Testis (tissue), 3 donors: ENCODE results near the gene ACER3. TPM values are rescaled to one million over a fixed set of nuclear protein-coding genes. Genes with fewer than 3 reads are reported as not detected.
"Not testable (repeated sequence)": the region's sequence is repeated elsewhere in the genome, so short reads cannot be mapped to it uniquely, and the experiment has no call there.

ENCODE experiments used
- DNase-seq: peaks from one replicate; pipeline ENCODE4 v3.0.0-alpha.2; 2019
- H3K27ac ChIP-seq, 2 donors: fragments of 200-600 bp; sonication (generic); one replicate each; pipeline ENCODE4 v1.5.1; 2019
- H3K27me3 ChIP-seq: fragments of 200-600 bp; sonication (generic); one replicate; pipeline ENCODE4 v1.5.1; 2019
- H3K36me3 ChIP-seq: fragments of 200-600 bp; sonication (generic); one replicate; pipeline ENCODE4 v1.5.1; 2017; ENCODE audit warnings: low read depth; ENCODE audit errors: missing control alignments
- H3K4me1 ChIP-seq: fragments of 200-600 bp; sonication (generic); one replicate; pipeline ENCODE4 v1.5.1; 2019
- H3K4me3 ChIP-seq, 2 donors: fragments of 200-600 bp; sonication (generic); one replicate each; pipeline ENCODE4 v1.5.1; 2017 to 2019
- H3K9me3 ChIP-seq: fragments of 200-600 bp; sonication (generic); one replicate; pipeline ENCODE4 v1.5.1; 2017
- POLR2A ChIP-seq: fragments of 450-650 bp; IDR thresholded peaks from one replicate; pipeline ENCODE4 v1.6.1; 2017; ENCODE audit warnings: antibody characterized with exemption, mild to moderate bottlenecking, moderate library complexity
- whole genome bisulfite sequencing, 2 donors: methylation state at CpG; one replicate each; pipeline ENCODE4 v1.1.5; 2018; 5-methylcytosine and 5-hydroxymethylcytosine counted together
- intact Hi-C: fragments of 100-400 bp; cut with DNase I; formaldehyde crosslinking; loops from one replicate; pipeline ENCODE4 v1.15.1; 2023; ENCODE audit warnings: low total_unique reads
- polyA plus RNA-seq: library from polyadenylated mRNA; stranded (reverse); fragments of 350-450 nt; fragmentation: Illumina TruSeq; extraction: RNeasy Lipid Tissue Mini Kit (QIAGEN cat#74804); gene quantifications from one replicate; pipeline ENCODE4 v1.2.3, GENCODE V29; 2014; ENCODE audit warnings: low read depth, low replicate concordance; ENCODE audit not compliant: insufficient read depth
- total RNA-seq, 2 donors: library from RNA; depleted of rRNA; stranded (reverse); fragments of >200 nt; gene quantifications; one replicate each; pipeline ENCODE4 v1.2.3, GENCODE V29; 2016
- TF ChIP-seq, protein P1 (sequence below), 3 experiments: fragments of 450-650 bp in 2 of 3; fragments of 200-600 bp in 1 of 3; sonication (generic) in 1 of 3; IDR thresholded peaks; one replicate each; pipeline ENCODE4 v1.5.1; 2016 to 2019; ENCODE audit warnings: antibody characterized with exemption in 3 of 3, mild to moderate bottlenecking in 2 of 3, moderate library complexity in 1 of 3

The ACER3 gene
- total and polyA plus RNA-seq, 3 donors from 2014 or later, result 14.6 to 34.8 (median 23.7) TPM

DNA sequence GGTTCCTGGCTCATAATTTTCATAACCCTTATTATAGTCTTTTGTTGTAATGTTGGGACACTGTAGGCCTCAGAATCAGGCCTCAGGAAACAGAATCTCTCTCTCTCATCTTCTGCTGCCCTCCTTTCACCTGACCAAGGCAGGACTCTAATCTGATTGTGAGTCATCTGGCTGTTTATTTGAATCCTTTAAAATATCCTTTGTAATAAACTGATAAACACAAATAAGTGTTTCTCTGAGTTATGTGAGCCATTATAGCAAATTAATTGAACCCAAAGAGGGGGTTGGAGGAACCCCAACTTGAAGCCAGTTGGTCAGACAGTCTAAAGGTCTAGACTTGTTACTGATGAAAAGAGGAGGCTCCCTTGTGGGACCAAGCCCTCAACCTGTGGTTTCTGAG lies 30.6 kb downstream of the ACER3 start:
- H3K36me3 ChIP-seq, result no peaks in the 10 kb centered on the region
- H3K27ac ChIP-seq, result no peak overlapping the region
- H3K27me3 ChIP-seq, result no peaks in the 10 kb centered on the region
- intact Hi-C loops, result no loop called here
- no peak overlapping the region for H3K4me3 ChIP-seq
- H3K4me1 ChIP-seq, result peaks cover 4% of the 10 kb centered on the region
- TF ChIP-seq POLR2A, result no peak
- TF ChIP-seq, protein P1, sequence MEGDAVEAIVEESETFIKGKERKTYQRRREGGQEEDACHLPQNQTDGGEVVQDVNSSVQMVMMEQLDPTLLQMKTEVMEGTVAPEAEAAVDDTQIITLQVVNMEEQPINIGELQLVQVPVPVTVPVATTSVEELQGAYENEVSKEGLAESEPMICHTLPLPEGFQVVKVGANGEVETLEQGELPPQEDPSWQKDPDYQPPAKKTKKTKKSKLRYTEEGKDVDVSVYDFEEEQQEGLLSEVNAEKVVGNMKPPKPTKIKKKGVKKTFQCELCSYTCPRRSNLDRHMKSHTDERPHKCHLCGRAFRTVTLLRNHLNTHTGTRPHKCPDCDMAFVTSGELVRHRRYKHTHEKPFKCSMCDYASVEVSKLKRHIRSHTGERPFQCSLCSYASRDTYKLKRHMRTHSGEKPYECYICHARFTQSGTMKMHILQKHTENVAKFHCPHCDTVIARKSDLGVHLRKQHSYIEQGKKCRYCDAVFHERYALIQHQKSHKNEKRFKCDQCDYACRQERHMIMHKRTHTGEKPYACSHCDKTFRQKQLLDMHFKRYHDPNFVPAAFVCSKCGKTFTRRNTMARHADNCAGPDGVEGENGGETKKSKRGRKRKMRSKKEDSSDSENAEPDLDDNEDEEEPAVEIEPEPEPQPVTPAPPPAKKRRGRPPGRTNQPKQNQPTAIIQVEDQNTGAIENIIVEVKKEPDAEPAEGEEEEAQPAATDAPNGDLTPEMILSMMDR (IDR thresholded peaks at IDR 0.05), result no peak
- no peaks in the 10 kb centered on the region for H3K9me3 ChIP-seq
- DNase-seq, result no peak

DNA sequence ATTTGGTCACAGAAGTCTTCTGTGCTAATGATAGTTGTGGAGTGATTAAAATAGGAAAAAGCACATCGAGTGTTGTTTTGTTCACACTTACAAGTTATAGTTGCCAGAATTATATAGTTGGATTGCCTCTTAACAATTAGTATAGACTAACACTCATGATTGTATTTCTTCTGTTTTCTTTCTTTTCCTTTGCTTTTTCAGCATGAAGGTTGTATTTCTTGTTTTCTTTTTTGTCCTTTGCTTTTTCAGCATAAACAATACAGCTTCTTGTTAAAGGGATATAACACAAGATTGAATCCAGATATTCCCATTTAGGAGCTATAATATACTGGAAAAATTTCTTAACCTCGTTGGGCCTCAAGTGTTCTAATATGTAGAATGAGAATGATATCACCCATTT lies 31.1 kb downstream of the ACER3 start:
- TF ChIP-seq POLR2A, result no peak
- TF ChIP-seq, protein P1 (IDR thresholded peaks at IDR 0.05), result no peak
- H3K9me3 ChIP-seq, result no peaks in the 10 kb centered on the region
- H3K36me3 ChIP-seq, result no peaks in the 10 kb centered on the region
- no peak for DNase-seq
- H3K27me3 ChIP-seq, result no peaks in the 10 kb centered on the region
- WGBS, 2 donors, result 60 to 62% methylated on average over 2 of the region's 2 CpGs
- H3K27ac ChIP-seq, result no peak overlapping the region
- intact Hi-C loops, result no loop called here
- peaks cover 4% of the 10 kb centered on the region for H3K4me1 ChIP-seq
- no peak overlapping the region for H3K4me3 ChIP-seq

DNA sequence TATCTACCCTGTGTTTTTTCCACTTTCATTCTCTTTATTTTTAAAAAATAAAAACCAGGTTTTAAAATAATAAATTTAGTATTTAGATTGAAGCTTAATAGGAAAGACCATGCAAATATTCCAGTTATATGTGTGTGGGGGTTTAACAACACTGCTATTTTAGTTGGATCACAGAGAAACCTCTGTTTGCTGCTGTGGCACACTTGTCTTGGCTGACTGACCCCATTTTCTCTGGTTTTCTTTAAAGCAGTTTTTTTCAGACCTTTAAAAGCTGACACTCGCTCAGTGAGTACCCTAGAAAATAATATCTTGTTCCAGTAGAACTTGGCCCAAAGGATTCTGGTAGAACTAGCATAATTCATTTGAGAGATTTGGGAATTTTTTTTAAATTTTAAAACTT lies 31.6 kb downstream of the ACER3 start:
- no peaks in the 10 kb centered on the region for H3K9me3 ChIP-seq
- no peak for DNase-seq
- H3K36me3 ChIP-seq, result no peaks in the 10 kb centered on the region
- TF ChIP-seq POLR2A, result no peak
- TF ChIP-seq, protein P1 (IDR thresholded peaks at IDR 0.05), result no peak
- intact Hi-C loops, result no loop called here
- no peak overlapping the region for H3K27ac ChIP-seq
- H3K27me3 ChIP-seq, result no peaks in the 10 kb centered on the region
- peaks cover 4% of the 10 kb centered on the region for H3K4me1 ChIP-seq
- WGBS, 2 donors, result 36 to 41% methylated on average over 1 of the region's 1 CpG
- no peak overlapping the region for H3K4me3 ChIP-seq

DNA sequence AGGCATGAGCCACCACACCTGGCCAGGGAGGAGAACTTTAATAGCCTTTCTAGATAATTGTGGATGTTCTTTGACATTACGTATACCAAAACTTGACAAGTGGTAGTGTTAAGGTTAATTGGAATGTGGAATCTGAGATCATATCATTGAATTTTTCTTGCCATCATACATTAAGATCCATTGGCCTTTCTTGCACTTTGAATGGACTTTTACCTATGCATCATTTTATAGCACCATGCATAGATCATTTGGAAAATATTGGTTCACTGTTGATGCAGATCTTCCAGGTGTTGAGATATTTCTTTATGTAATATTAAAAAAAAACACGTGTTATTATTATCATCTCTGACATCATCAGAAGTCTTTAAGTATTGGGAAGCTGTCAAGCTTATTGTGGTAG lies 36.5 kb downstream of the ACER3 start:
- Histone ChIP-seq H3K27ac (no peak overlapping the region), H3K27me3 (no peaks in the 10 kb centered on the region), H3K4me1 (no peaks in the 10 kb centered on the region), H3K9me3 (no peaks in the 10 kb centered on the region), H3K36me3 (no peaks in the 10 kb centered on the region), H3K4me3 (no peak overlapping the region)
- intact Hi-C loops, result no loop called here
- no peak for DNase-seq
- TF ChIP-seq, protein P1 (IDR thresholded peaks at IDR 0.05), result no peak
- TF ChIP-seq POLR2A, result no peak
- WGBS, 2 donors, result 92 to 94% methylated on average over 2 of the region's 2 CpGs

DNA sequence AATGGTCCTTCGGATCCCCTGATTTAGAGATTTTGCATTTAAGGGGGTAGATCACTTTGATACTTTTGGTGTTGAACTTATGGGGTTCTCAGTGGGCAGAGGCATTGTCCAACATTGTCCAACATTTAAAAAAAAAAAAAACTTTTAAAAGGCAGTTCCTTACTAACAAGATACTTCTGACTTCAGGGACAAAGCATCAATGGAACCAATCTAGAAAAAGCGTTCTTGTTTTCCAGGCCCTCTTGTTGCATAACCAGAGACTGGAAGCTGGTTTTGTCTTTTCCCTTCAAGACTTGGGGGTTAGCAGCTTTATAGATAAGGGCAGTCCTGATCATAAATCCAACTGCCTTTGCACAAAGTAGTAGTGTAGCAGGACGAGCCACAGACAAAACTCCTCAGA lies 40.4 kb downstream of the ACER3 start:
- WGBS, 2 donors, result 90 to 92% methylated on average over 3 of the region's 3 CpGs
- intact Hi-C loops, result no loop called here
- Histone ChIP-seq H3K4me3 (no peak overlapping the region), H3K4me1 (no peaks in the 10 kb centered on the region), H3K27me3 (no peaks in the 10 kb centered on the region), H3K9me3 (no peaks in the 10 kb centered on the region), H3K36me3 (no peaks in the 10 kb centered on the region), H3K27ac (no peak overlapping the region)
- no peak for DNase-seq
- TF ChIP-seq POLR2A, result no peak
- TF ChIP-seq, protein P1 (IDR thresholded peaks at IDR 0.05), result no peak

DNA sequence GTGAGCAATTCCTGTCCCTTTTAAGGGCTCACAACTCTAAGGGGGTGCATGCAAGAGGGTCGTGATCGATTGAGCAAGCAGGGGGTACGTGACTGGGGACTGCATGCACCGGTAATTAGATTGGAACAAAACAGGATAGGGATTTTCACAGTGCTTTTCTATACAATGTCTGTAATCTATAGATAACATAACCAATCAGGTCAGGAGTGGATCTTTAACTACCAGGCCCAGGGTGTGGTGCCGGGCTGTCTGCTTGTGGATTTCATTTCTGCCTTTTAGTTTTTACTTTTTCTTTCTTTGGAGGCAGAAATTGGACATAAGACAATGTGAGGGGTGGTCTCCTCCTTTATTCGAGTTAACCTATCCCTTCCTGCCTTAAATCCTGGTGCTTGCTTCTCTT lies 40.9 kb downstream of the ACER3 start:
- DNase-seq, H3K36me3 ChIP-seq, H3K27ac ChIP-seq, H3K27me3 ChIP-seq, intact Hi-C loops, H3K9me3 ChIP-seq, H3K4me3 ChIP-seq, H3K4me1 ChIP-seq: not testable (repeated sequence)
- WGBS, 2 donors, result 91 to 97% methylated on average over 6 of the region's 6 CpGs
